ENCODE data around the gene SLX4IP. TPM values are rescaled to one million over a fixed set of nuclear protein-coding genes. Genes with fewer than 3 reads are reported as not detected.

SLX4IP gene
- total RNA-seq, 1 experiment from 2014 or later, result 11.1 TPM

DNA sequence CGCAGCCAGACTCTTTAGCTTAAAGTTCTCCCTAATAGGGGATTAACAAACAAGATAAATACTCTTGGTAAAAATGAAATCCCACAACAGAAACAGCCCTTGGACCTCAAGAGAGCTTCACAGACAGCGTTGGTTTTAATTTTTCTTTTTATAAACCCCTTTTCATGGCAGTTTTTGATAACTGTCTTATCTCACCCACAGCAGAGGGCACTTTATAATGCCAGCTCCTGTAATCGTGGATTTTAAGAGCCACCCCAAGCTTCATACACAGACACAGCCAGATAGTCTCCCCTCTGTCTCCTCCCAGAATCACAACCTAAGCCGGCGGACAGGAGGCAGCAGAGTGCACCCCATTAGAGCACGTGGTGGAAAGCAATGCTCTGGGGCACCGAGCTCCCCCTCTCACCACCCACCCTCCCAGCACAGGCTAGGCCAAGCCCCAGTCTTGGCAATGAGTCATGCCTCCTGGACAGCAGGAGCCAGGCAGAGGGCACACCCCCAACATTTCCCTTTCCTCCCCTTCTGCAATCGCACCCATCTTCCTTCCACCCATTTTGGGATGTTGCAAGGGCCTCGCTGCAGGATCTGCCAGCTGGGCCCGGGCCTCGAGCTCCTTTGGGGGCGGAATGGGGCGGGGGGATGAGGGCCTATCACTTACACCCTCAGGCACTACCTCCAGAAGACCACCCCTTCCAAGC is 236.3 kb downstream of the SLX4IP start (continued):
- TF ChIP-seq POLR2AphosphoS5 (IDR thresholded peaks at IDR 0.05; ENCODE audit: low read depth, low read length) (peak; percentile 38; the same call in 1 of the 2 replicates), JUND (IDR thresholded peaks at IDR 0.05) (0 out of 2 replicates have a peak, but pooled peaks have one; percentile 45), TCF7L2 (IDR thresholded peaks at IDR 0.05; ENCODE audit: borderline replicate concordance, extremely low read depth, insufficient read depth, insufficient read length) (no peak), SP1 (IDR thresholded peaks at IDR 0.05; ENCODE audit: low read depth) (peak; percentile 36), ZFX (IDR thresholded peaks at IDR 0.05) (no peak)

- TSS peak; percentile 2 for BruUV-seq (replicated peaks)
- H3K4me3 ChIP-seq (replicated peaks in 1 of 2; ENCODE audit: low read depth in 1 of 2, low read length in 2 of 2), result peak overlapping the region; percentile 75 to 90
- H4K20me1 ChIP-seq (ENCODE audit: insufficient read depth), result no peaks in the 10 kb centered on the region
- no peaks in the 10 kb centered on the region for H3K27me3 ChIP-seq (ENCODE audit: insufficient read depth, low read length)
- no peak for DNase-seq (ENCODE audit: low read depth, low spot score)
- CTCF ChIA-PET, result interaction anchor here (0.7 to 1.7 kb wide), 3 partner anchors 14 to 533 kb away, joined by 3 to 8 read pairs (median 3); no protein-coding TSS in a partner anchor
- H2AFZ ChIP-seq (ENCODE audit: low read depth, low read length, poor library complexity, severe bottlenecking), result no peak overlapping the region
- H3K9me3 ChIP-seq (ENCODE audit: control insufficient read depth in 1 of 2, insufficient read depth in 1 of 2, low read depth in 1 of 2, low read length in 2 of 2), result no peaks in the 10 kb centered on the region
- H3K79me2 ChIP-seq (ENCODE audit: insufficient read depth, low read length), result peaks cover 32% of the 10 kb centered on the region; the same call in 1 of the 2 replicates
- peak overlapping the region; percentile 99 for H3K27ac ChIP-seq (ENCODE audit: low read depth, low read length)
- H3K36me3 ChIP-seq (ENCODE audit: control insufficient read depth in 1 of 2, insufficient read depth in 2 of 2, low read length in 2 of 2), result peaks cover 4 to 15% of the 10 kb centered on the region in 2 experiments
- H3K4me2 ChIP-seq (ENCODE audit: low read length), result peak overlapping the region; percentile 87
- no peaks in the 10 kb centered on the region for H3K9me2 ChIP-seq (ENCODE audit: insufficient read depth)
- peak overlapping the region; percentile 83 for H3K9ac ChIP-seq (ENCODE audit: low read length)
- RAD21 ChIA-PET (ENCODE audit: low non-redundant PET in 1 of 2, low total read pairs in 2 of 2, uncharacterized antibody in 2 of 2, unreplicated experiment in 2 of 2), result interaction anchor here (0.5 to 0.9 kb wide), 2 partner anchors 441 to 872 kb away, joined by 3 to 5 read pairs; no protein-coding TSS in a partner anchor
- intact Hi-C loops (cut with micrococcal nuclease), result loop anchor here (5.0 to 10.0 kb wide), 4 partner anchors 120 to 870 kb away; partner anchors contain the start of genes MKKS and SLX4IP
- peak; percentile 17 for ATAC-seq
- POLR2A ChIA-PET, result interaction anchor here (0.9 to 1.7 kb wide), 3 partner anchors 72 to 533 kb away, joined by 3 to 4 read pairs (median 3); partner anchors contain the start of gene MKKS
- peak; percentile 45; the same call in 1 of the 2 replicates for TF ChIP-seq EGR1 (IDR thresholded peaks at IDR 0.05; ENCODE audit: low read depth)
- no peak for TF ChIP-seq ELF1 (IDR thresholded peaks at IDR 0.05; ENCODE audit: borderline replicate concordance, low read depth)
- peaks cover 13 to 26% of the 10 kb centered on the region in 2 experiments for H3K4me1 ChIP-seq (ENCODE audit: control insufficient read depth in 1 of 2, insufficient read depth in 2 of 2, low read length in 2 of 2)
These were observed 237.0 kb downstream of the SLX4IP start for GRCh38 chr20:10671919-10672623.

All from HCT116 (cell line).